ENCODE results near the gene SOHLH1. TPM values are rescaled to one million over a fixed set of nuclear protein-coding genes. Genes with fewer than 3 reads are reported as not detected.

The SOHLH1 gene
- total RNA-seq, 2 donors from 2014 or later, result not detected

Other genes with a start within 250 kb of the SOHLH1 start
- 1 to 10 TPM in 1 of 2 donors, under 1 TPM in 1; 0.96 to 2.8 TPM for gene PPP1R26, start 219.7 kb downstream of the SOHLH1 start, total RNA-seq
- 10 to 100 TPM; 40.6 to 54.9 TPM for gene MRPS2, start 198.8 kb downstream of the SOHLH1 start, total RNA-seq
- gene LCN1, start 178.0 kb downstream of the SOHLH1 start, total RNA-seq, result not detected
- gene OBP2A, start 153.4 kb downstream of the SOHLH1 start, total RNA-seq, result not detected
- gene PAEP, start 137.7 kb downstream of the SOHLH1 start, total RNA-seq, result not detected
- gene GLT6D1, start 59.9 kb downstream of the SOHLH1 start, total RNA-seq, result not detected
- not detected for gene LCN9, start 36.2 kb downstream of the SOHLH1 start, total RNA-seq
- gene KCNT1, start 2.7 kb upstream of the SOHLH1 start, total RNA-seq, result not detected
- 10 to 100 TPM; 42.2 to 53.4 TPM for gene CAMSAP1, start 208.1 kb upstream of the SOHLH1 start, total RNA-seq

Data from activated T-cell treated with anti-CD3 and anti-CD28 coated beads, Interleukin-2, amount 50 U/mL, for 72 hours (primary cell).